Measurements from ENCODE around the gene CFAP100.

Gene CFAP100

DNA sequence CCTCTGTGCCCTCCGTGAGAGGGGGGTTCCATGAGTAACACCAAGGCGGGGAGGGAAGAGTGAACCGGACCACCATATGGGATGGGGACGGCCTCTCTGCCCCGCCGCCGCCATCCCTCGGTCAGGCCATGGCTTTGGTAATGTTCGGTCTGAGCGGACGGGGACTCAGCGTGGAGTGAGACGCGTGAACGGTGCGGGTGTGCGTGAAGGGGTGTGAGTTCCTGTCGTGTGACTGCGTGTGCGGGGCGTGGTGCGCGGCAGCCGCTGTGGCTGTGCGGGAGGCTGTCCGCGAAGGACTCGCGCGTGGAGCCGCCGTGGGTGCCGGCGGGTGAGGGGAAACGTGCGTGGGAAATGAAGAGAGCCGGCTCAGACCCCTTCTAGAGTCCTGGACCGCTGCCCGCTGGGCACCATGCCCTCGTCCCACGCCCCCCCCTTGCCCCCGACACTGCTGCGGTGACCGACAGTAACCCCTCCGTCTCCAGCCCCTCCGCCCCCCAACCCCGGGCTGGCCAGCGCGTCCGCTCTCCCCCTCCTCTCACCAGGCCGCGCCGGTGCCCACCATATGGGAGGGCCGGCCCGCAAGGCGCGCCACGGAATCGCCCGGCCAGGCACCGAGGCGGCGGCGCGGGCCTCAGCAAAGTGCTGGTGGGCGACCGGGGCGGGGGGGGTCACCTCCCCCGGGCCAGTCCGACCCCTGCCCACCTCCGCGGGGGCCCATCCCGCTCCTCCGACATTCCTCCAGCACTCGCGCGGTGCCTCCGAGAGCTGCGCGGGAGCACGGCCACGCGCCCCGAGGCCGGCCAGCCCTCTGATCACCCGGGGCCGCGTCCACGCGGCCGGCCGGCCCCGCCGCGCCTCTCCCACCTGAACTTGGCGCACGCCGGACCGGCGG, 38.1 kb upstream of the CFAP100 start:
- peak; percentile 61 for DNase-seq (ENCODE audit: low spot score)

DNA sequence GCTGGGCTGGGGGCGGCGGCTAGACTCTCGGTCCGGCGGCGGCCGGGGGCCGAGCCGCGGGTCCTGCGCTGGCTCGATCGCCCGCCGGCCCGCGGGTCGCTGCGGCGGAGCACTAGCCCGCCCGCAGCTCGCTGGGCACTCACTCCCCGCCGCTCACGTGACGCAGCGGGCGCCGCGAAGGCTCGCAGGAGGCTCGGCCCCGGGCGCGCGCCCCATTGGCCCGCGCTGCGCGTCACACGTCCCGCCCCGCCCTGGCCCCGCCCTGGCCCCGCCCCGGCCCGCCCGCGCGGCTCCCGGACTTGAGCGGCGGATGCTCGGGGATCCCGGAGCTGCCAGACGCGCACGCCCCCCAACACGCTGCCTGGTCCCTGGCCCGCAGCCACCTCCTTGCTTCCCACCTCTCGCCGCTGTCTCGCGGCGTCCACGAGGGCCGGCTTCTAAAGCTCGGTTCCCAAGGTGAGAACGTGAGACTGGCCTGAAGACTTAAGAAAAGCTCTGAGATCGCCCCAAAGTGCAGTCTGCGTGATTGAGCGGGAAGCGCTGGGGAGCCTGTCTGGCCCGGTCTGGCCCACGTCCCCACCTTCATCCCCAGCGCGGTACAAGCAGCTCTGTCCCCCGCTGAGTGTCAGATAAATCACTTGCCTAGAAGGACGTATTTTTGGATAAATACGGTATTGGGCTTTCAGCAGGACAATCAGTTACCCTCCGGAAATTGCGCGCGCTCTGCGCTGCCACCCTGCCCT, 37.2 kb upstream of the CFAP100 start, which contains the start of gene KLF15:
Gene KLF15 (minus strand): TSS at position 114 of the 743 bp plus-strand sequence. CDS start 4,486 bp downstream, outside the sequence.
- DNase-seq (ENCODE audit: low spot score) = peak; percentile 94

GRCh38 chr3:126358038-126358815, 36.5 kb upstream of the CFAP100 start:
- DNase-seq (ENCODE audit: low spot score) = peak; percentile 66

GRCh38 chr3:126358816-126359181, 35.9 kb upstream of the CFAP100 start:
- DNase-seq (ENCODE audit: low spot score) = no peak

DNA sequence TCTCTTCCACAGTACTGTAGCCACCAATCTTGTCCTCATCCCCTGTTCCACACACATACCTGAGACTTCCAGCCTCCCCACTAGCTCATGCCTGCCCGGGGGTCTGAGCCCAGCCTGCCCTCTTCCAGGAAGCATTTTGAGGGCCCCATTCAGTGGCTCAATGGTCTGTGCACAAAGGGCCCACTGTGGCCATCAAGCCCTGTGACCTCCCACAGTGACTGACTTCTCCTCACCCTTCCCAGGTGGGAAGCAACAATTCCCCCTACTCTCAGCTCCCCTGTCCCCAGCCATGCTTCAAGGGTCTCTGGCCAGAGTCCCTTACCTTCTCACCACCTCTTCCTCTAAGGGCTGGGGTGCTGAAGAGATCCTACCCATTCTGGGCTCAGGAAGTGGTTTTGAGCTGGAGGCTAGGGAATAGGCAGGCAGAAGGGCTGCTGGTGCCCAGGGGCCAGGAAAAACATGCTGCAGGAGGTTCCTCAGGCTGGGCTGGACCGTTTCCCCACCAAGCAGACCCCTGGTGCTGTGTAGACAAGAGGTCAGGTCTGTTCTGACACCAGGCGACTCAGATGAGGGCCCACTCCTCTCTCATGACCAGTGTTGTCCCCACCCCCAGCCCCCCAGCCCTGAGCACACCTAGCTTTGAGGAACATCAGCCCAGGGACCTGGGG, 34.5 kb upstream of the CFAP100 start:
- no peak for DNase-seq (ENCODE audit: low spot score)

DNA sequence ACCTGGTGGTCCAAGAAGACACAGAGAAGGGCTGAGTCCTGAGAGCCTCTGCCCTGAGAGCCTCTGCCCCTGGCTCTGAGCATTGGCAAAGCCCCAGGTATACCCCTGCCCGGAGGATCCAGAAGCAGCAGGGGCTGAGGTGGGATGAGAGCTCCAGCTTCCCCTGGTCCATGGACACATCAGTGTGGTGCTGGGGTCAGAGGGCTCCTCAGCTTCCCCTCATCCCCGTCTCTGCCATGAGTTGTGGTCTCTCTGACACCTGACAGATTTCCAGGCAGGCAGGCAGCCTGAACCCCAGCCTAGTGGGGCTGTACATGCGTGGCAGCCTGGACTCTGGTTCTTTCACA, 34.0 kb upstream of the CFAP100 start:
- no peak for DNase-seq (ENCODE audit: low spot score)

DNA sequence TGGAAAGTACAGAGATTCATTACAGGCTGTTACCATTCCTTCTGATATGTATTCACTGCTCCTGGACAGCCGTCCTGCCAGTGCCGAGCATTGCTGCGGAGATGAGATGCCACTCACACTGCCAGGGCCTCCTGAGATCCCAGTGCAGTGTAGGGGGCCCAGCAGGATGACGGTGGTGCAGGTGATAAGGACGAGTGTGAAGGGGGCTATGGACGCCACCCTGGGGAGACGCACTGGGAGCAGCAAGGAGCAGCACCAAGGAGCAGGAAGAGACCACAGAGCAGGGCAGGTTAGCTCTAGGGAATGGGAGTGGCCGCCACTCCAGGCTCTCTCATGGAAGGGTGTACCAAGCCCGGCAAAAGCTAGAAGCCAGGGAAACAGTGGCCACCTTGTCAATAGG, 33.5 kb upstream of the CFAP100 start:
- DNase-seq (ENCODE audit: low spot score) = no peak

GRCh38 chr3:126364130-126364695, 30.5 kb upstream of the CFAP100 start:
- no peak for DNase-seq (ENCODE audit: low spot score)

GRCh38 chr3:126364731-126365301, 29.9 kb upstream of the CFAP100 start:
- DNase-seq (ENCODE audit: low spot score) = no peak

GRCh38 chr3:126365351-126366277, 29.1 kb upstream of the CFAP100 start:
- DNase-seq (ENCODE audit: low spot score) = no peak

GRCh38 chr3:126367316-126367805, 27.3 kb upstream of the CFAP100 start:
- no peak for DNase-seq (ENCODE audit: low spot score)

GRCh38 chr3:126369490-126369889, 25.2 kb upstream of the CFAP100 start:
- no peak for DNase-seq (ENCODE audit: low spot score)

DNA sequence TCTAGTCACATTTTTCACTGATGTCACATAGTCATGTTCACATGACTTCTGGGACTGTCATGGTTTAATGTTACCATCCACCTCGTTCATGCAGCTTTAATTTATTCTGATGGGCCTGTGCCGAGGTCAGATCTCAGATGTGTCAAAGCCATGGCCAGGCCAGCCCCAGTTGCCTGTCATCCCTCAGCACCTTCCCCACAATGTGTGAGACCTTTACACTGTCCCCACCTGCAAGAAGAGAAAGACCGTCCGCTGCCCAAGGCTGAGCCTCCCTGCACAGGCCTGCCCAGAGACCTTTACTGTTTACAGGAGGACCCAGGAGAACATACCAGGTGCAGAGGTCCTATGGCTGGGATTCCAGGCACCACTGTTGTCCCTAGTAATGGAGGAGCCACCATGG, 24.7 kb upstream of the CFAP100 start:
- no peak for DNase-seq (ENCODE audit: low spot score)

DNA sequence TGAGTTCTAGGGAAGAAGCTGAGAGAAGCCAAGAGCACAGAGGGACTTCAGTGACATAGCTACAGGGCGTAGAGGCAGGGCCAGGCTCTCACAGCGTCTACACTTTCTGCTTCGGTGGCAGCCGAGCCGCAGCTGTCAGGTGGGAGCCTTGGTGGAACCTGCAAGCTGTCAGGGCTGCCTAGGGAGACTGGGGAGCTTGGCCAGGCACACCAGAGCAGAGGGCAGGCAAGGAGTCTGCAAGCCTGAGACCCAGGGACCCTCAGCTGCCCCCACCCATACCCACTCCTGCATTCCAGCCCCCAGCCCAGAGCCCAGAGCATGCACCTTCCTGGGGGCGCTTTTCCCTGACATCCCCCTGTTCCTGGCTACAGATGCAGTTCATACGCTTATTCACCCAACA, 24.1 kb upstream of the CFAP100 start:
- no peak for DNase-seq (ENCODE audit: low spot score)

DNA sequence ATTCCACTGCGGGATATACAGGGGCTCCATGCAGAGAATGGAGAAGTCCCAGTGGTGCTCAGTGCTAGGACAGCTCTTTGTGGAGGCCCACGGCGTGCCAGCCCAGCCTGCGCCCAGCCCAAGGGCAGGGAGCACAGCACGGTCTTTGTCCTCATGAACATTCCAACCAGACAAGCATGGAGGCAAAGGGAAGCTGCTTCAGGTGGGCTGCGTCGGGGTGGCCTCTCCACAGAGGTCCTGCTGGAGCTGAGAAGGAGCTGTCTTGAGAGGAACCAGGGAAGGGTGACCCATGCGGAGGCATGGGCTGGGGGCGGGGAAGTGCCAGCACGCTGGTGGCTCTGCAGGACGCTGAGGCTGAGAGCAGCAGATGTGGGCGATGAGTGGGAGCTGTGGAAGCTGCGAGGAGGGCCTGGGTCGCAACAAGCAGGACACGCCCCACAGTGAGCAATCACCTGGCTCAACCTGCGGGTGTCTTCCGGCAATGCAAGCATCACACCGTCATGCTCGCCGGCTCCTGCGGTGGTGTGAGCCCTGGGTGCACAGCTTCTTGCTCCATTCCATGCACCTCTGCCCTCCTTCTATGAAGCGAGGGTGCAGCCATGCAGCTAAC, 23.5 kb upstream of the CFAP100 start:
- no peak for DNase-seq (ENCODE audit: low spot score)

DNA sequence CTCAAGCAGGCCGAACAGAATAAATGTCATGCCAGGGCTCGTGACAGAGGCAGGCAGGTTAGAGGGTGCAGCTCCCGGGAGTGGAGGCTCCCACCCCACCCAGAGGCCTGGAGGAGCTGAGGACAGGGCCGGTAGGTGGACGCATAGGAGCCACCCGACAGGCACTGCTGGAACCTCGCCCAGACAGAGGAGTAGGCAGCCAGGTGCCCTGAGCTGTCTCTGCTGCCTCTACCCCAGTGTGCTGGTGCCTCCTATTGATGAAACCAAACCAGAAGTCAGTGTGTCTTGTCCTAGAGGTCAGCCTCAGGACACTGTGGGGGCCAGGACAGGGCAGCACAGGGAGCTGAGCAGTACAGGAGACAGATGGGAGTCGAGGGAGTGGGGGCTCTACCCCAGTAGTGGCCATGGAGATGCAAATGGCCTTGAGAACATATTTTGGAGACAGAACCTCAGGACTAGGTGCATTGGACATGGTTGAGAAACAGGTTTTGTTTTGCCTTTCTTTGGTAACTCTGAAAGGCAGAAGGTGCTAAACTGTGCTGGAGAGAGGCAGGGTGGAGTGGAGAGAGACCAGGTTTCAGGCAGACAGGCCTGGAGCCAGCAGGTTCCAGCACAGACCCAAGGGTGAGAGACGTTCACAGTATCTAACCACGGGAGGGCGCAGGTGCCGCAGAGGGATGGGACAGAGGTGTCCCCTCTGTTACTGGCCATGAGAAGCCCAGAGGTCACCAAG, 22.1 kb upstream of the CFAP100 start:
- DNase-seq (ENCODE audit: low spot score) = no peak

DNA sequence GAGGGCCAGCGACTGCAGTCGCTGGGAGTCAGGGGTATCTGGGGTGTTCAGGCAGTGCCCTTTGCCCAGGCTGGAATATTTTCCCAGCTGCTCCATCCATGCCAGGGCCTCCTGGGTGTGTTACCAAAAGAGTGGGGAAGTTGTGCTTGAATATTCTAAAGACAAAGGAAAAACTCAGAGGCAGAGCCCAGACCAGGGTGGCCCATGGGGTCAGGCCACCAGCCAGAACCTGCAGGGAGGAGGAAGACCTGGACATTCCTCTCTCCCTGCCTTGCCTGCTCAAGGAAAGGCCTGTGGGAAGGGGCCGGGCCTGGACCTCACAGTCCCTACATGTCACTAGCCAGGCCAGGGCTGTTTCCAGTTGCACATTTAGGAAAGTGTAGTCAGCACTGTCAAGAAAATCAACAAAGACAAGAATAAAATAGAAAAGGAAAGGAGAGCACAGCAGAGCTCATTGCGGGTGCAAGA, 21.5 kb upstream of the CFAP100 start:
- DNase-seq (ENCODE audit: low spot score) = no peak

DNA sequence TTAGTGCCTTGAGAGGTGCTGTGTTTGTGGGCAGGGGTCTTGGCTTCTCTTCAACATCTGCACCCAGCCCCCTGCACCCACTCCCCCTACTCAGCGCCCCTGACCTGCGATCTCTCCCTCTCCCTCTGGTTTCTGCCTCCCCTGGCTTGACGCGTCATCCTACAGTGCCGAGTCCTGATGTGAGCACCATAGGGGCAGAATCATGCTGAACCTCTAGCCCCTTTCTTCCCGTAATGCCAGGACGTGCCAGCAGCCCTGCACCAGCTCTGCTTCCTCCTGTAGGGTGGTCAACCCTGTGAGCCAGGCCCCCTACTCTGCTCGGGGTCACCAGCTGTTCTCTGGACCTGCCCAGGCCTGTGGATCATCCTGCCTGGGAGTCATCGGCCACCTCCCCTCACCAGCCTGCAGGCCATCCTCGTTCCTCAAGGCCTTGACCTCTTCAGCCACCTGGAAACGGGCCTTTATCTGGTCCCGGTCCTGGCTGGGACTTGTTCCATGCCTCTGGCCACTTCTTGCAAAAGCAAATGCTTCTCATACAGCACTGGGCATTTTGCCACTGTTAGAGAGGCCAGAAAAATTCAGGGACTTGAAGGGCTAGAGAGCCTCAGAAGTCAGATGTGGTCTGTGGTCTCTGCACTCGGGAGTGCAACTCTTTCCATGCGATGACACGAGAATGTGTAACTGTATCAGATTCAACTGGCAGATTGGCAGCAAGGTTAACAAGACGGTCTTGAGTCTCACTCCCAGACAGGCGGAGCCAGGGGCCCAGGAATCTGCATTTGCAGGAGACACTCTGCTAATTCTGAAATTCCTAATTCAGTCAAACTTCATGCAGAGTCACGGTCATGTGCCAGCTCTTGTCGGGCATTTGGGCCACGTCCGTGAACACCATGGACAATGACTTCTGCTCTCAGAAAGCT, 20.8 kb upstream of the CFAP100 start:
- no peak for DNase-seq (ENCODE audit: low spot score)
